Loucy (cell line): ENCODE data around the gene KLHL35.

Experiments
- CTCF ChIP-seq: fragments of 200-600 bp; sonication (generic); conservative IDR thresholded peaks from 2 replicates; pipeline ENCODE4 v1.5.1; 2014; ENCODE audit warnings: mild to moderate bottlenecking, antibody characterized with exemption, low read length
- EZH2phosphoT487 ChIP-seq: fragments of 200-600 bp; IDR thresholded peaks from 2 replicates; pipeline ENCODE4 v1.6.1; 2018; ENCODE audit warnings: antibody characterized with exemption, mild to moderate bottlenecking, moderate library complexity, borderline replicate concordance

DNA sequence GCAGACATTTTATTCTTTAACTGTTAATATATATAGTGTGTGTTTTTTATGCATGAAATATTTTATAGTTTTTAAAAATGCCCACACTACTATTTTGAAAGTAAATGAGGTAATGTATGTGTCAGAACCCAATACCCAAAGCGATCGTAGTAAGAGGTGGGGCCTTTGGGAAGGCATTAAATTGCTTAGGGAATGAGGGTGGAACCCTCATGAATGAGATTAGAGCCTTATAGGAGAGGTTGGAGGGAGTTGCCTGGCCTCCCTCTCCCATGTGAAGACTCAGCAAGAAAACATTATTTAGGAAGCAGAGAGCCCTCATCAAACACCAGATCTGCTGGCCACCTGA, 11.1 kb downstream of the KLHL35 start:
- TF ChIP-seq CTCF (no peak), EZH2phosphoT487 (no peak)
